ENCODE data around the gene TNFSF12.

DNA sequence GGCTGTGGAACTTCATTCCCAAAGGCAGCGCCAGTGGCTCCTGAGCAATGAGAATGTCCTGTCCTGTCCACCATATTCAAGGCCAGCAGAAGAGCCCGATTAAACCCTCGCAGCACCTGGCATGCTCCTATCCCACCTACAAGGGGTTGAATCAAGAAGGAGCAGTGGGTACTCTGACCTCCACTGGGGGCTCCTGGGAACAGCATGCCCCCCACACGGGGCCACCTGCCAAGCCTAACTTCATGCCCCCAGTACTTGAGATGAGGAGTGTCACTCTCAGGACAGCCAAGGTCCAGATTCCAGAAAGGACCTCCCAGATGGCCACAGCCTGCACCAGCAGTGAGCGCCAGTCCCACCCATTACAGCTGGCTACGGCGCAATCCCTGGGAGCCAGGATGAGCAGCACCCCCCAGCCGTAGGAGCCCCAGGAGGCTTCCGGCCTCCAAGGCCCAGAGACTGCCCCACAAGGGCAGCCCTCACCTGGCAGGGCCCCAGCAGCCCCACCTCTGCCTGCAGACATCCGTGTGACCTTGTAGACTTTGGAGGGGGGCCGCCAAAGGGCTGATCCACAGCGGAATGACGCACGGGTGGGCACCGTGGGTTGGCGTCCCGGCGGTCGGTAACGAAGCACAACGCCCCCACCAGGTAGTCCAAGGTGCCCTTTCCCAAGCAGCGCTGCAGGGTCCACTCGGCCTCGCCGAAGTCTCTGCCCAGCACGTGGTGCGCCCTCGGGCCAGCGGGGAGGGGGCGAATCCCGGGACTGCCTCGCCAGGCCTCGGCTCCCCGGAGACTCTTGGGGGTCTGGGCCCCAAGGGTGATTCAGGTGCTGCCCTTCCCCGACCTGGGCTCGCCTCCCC lies 33.8 kb downstream of the TNFSF12 start:
- no peak for TF ChIP-seq EZH2 (IDR thresholded peaks at IDR 0.05; ENCODE audit: insufficient read depth, poor library complexity, severe bottlenecking)
- TF ChIP-seq EZH2phosphoT487 (IDR thresholded peaks at IDR 0.05; ENCODE audit: insufficient read depth, low read depth) = no peak

Data from GM23248 (cell line).